Activated CD4-positive, alpha-beta T cell treated with anti-CD3 and anti-CD28 coated beads, Interleukin-2, amount 10 ng/mL, durations not matched to agents 24 days and 14 days (primary cell): Measurements from ENCODE around the gene CRYBG1. TPM values are rescaled to one million over a fixed set of nuclear protein-coding genes. Genes with fewer than 3 reads are reported as not detected.

Experiments
- DNase-seq: peaks from one replicate; pipeline ENCODE4 v3.0.0; 2022
- H3K27ac Mint-ChIP-seq: one replicate; pipeline ENCODE4 v1.8.0; 2022; ENCODE audit warnings: mild to moderate bottlenecking, mixed read lengths
- H3K27me3 Mint-ChIP-seq: one replicate; pipeline ENCODE4 v1.8.0; 2022; ENCODE audit warnings: mixed read lengths
- H3K36me3 Mint-ChIP-seq: one replicate; pipeline ENCODE4 v1.8.0; 2022; ENCODE audit warnings: low read depth, mild to moderate bottlenecking, mixed read lengths
- H3K4me1 Mint-ChIP-seq: one replicate; pipeline ENCODE4 v1.8.0; 2021; ENCODE audit warnings: mixed read lengths
- H3K4me3 Mint-ChIP-seq: one replicate; pipeline ENCODE4 v1.8.0; 2022; ENCODE audit warnings: mild to moderate bottlenecking, moderate library complexity, mixed read lengths
- H3K9me3 Mint-ChIP-seq: one replicate; pipeline ENCODE4 v1.8.0; 2021; ENCODE audit warnings: mixed read lengths
- intact Hi-C: fragments of 100-400 bp; cut with micrococcal nuclease; formaldehyde crosslinking; loops from one replicate; pipeline ENCODE4 v1.15.1; 2023
- total RNA-seq: library from RNA; stranded (reverse); gene quantifications from 2 replicates; pipeline ENCODE4 v1.2.3, GENCODE V29; 2022

CRYBG1 gene
- total RNA-seq, 1 donor from 2014 or later, result 10.0 TPM

DNA sequence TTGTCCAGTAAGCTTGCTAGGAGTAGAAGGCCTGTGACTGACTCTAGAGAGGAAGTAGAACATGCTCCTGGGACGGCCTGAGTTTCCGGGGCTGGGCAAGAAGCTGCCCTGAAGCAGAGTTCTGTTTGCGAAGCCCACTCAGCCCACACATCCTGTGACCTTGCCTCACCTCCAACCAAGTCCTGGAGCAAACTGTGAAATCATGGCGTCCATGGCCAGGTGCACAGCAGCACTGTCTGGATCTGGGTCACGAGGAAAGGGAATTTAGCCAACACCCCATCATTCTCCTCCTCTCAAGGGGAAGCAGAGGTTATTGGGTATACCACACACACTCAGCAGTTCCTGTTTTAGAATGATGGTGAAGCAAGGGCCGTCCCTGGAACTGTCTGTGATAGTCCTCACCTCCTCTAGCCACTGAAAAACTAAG, 87.5 kb downstream of the CRYBG1 start:
- Mint-ChIP-seq H3K4me3 (no peak overlapping the region), H3K9me3 (no peaks in the 10 kb centered on the region), H3K27me3 (peaks cover 10% of the 10 kb centered on the region), H3K27ac (peak overlapping the region; percentile 25), H3K4me1 (peaks cover 11% of the 10 kb centered on the region), H3K36me3 (no peaks in the 10 kb centered on the region)
- intact Hi-C loops, result no loop called here
- peak; percentile 69 for DNase-seq

DNA sequence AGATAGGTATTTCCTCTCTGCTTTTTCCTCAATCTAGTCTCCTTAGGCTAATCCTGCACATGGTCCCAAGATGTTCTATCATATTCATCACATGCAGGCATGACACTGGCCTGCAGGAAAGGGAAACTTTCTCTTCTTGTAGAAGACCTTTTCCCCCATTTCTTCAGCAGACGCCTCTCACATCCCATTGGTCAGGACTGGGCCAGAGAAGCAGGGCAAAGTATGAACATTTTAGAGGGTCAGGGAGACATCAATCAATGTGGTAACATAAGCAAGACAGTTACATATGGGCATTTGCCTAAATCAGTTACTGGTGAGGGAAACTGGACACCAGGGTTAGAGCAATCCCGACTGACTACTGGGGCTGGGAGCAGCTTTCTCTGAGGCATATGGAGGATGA, 90.1 kb downstream of the CRYBG1 start:
- intact Hi-C loops, result no loop called here
- Mint-ChIP-seq H3K9me3 (no peaks in the 10 kb centered on the region), H3K27me3 (peaks cover 3% of the 10 kb centered on the region), H3K4me1 (peaks cover 8% of the 10 kb centered on the region), H3K36me3 (no peaks in the 10 kb centered on the region), H3K4me3 (no peak overlapping the region), H3K27ac (no peak overlapping the region)
- no peak for DNase-seq

DNA sequence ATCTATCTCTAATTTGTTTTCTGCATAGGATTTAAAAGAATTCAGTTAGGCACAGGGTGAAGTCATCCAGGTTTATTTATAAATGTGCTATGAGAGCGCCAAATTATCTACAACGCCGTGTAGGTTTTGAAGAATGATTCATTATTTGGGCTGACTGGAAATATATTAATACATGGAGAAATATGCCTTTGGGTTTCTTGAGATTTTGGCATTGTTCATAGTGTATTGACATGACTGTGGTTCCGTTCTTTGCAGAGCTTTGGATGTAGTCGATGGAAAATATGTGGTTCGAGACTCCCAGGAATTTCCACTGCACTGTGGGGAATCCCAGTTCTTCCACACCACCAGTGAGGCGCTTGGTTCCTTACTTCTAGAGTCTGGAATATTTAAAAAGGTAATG, 90.9 kb downstream of the CRYBG1 start:
- Mint-ChIP-seq H3K36me3 (no peaks in the 10 kb centered on the region), H3K4me3 (no peak overlapping the region), H3K9me3 (no peaks in the 10 kb centered on the region), H3K4me1 (peaks cover 8% of the 10 kb centered on the region), H3K27me3 (peaks cover 5% of the 10 kb centered on the region), H3K27ac (no peak overlapping the region)
- no peak for DNase-seq
- intact Hi-C loops, result no loop called here

DNA sequence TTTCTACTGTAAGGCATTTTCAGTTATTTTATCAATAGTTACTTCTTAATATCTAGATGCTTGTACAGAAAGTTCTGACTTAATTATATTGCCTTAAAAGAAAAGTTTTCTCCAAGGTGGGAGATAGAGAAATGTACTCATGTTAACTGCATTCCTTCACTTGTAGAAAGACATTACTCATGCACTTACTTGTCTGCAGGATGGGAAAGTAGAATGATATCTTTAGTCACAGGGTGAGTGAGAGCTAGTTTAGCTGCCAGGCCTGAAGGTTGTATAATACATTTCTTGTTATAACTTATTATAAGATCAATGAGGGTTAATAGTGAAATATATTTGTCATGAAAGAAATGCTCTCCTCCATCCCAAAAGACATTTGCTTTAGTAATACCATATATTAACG, 92.1 kb downstream of the CRYBG1 start:
- Mint-ChIP-seq H3K36me3 (no peaks in the 10 kb centered on the region), H3K4me3 (no peak overlapping the region), H3K27ac (no peak overlapping the region), H3K4me1 (peaks cover 7% of the 10 kb centered on the region), H3K9me3 (no peaks in the 10 kb centered on the region), H3K27me3 (peaks cover 7% of the 10 kb centered on the region)
- intact Hi-C loops, result no loop called here
- no peak for DNase-seq

DNA sequence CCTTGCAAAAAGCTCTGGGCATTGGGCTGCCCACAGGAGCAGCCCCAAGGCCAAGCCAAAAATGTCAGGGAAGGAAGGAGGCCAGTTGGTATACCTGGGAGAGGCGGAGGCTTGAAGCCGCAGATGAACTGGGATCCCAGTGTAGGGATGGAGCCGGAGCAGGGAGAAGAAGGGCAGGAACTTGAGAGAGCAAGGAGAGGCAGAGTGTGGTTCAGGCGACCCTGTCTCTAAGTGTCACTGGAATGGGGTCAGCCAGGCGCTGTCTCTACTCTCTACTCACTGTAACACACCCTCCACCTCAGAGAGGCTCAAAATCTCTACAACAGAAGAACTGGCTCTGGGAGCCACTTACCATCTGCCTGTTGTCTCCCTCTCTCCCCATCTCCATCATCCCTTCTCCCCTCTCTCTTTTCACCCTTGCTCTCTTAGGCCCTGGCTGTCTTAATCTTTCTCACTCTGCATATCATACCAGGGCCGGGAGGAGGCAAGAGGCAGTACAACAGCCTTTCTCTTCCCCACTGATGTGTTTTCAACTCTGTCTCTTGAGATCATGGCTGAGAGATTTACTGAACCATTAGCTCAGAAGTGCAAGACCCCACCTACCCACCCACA, 93.3 kb downstream of the CRYBG1 start:
- DNase-seq, result no peak
- intact Hi-C loops, result no loop called here
- no peak overlapping the region for H3K27ac Mint-ChIP-seq
- H3K27me3 Mint-ChIP-seq, result peaks cover 11% of the 10 kb centered on the region
- no peaks in the 10 kb centered on the region for H3K4me1 Mint-ChIP-seq
- H3K36me3 Mint-ChIP-seq, result no peaks in the 10 kb centered on the region
- H3K9me3 Mint-ChIP-seq, result no peaks in the 10 kb centered on the region
- no peak overlapping the region for H3K4me3 Mint-ChIP-seq

DNA sequence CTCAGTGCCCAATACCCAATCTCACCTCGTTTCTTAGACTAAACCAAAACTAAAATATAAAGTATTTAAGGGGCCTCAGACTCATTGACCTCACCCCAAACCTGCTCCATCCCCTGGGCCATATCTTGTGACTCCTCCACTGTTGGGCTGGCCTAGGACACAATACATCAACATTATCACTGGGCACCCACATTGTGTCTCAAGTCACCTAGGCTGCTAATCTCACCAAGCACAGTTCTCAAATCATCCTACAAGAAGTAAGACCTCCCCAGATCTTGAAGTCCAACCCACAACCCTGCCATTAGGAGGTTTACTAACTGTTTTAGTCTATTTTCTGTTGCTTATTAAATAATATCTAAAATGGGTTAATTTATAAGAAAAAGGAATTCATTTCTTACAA, 96.2 kb downstream of the CRYBG1 start:
- no peak for DNase-seq
- intact Hi-C loops, result no loop called here
- no peaks in the 10 kb centered on the region for H3K4me1 Mint-ChIP-seq
- no peak overlapping the region for H3K27ac Mint-ChIP-seq
- no peaks in the 10 kb centered on the region for H3K9me3 Mint-ChIP-seq
- H3K4me3 Mint-ChIP-seq, result no peak overlapping the region
- no peaks in the 10 kb centered on the region for H3K36me3 Mint-ChIP-seq
- peaks cover 14% of the 10 kb centered on the region for H3K27me3 Mint-ChIP-seq

DNA sequence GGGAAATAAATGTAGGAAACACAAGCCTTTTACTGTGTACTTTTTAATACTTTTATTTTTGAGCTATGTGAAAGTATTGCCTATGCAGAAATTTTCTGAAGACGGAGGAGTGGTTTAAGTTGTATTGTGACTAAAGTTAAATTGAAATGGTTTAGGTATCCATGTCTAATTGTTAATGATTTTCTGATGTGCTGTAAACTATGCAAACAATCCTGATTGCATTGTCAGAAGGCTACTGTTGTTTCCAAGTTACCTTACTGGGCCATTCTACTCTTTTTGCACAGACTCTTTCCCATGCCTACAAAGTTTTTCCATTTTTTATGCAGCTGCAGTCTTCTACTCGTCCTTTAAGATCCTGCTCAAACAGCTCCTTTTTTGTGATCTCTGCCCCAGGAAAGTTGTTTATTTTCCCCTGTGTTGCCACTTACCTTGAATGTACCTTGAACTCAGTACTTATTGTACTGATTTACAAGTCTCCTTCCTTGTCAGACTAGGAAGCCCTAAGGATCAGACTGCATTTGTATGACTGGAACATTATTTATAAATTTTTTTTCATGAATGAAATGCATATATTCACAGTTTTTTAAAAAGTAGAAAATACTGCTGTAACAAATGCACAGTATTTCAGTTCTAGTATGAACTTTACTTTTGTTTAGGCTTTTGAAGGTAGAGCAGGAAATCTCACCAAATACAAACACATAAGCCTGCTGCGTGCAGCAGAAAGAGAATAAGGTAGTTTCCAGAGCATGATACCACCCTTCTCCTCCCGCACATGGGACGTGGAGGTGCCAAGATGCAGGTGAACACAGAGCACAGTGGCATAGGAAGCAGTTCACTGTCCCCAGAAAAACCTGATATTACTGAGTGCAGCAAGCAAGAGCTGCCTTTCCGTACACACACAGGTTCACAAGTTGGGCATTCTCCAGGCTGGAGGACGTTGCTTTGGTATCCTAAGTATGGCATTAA, 97.8 kb downstream of the CRYBG1 start:
- peak; percentile 42 for DNase-seq
- Mint-ChIP-seq H3K4me3 (no peak overlapping the region), H3K27me3 (peaks cover 15% of the 10 kb centered on the region), H3K9me3 (no peaks in the 10 kb centered on the region), H3K36me3 (no peaks in the 10 kb centered on the region), H3K4me1 (no peaks in the 10 kb centered on the region), H3K27ac (no peak overlapping the region)
- intact Hi-C loops, result no loop called here

DNA sequence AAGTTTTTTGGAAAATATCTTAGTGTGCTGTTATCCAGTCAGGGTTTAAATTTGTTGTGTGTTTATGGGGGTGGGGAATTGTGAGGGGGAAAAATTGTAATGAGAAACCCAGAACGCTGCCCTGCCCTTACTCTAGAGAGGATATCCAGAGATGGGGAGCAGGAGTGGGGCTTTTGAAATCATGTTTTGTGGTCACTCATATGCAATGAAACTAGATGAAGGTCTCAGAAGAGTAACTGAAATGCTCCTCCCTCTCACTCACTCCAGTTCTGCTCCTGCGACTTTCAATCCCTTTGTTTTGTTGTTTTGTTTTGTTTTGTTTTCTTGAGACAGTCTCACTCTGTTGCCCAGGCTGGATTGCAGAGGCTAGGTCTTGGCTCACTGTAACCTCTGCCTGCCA, 100.0 kb downstream of the CRYBG1 start:
- H3K4me1 Mint-ChIP-seq, result no peaks in the 10 kb centered on the region
- no peaks in the 10 kb centered on the region for H3K36me3 Mint-ChIP-seq
- intact Hi-C loops, result no loop called here
- DNase-seq, result no peak
- H3K4me3 Mint-ChIP-seq, result no peak overlapping the region
- no peak overlapping the region for H3K27ac Mint-ChIP-seq
- H3K27me3 Mint-ChIP-seq, result peaks cover 21% of the 10 kb centered on the region
- no peaks in the 10 kb centered on the region for H3K9me3 Mint-ChIP-seq

DNA sequence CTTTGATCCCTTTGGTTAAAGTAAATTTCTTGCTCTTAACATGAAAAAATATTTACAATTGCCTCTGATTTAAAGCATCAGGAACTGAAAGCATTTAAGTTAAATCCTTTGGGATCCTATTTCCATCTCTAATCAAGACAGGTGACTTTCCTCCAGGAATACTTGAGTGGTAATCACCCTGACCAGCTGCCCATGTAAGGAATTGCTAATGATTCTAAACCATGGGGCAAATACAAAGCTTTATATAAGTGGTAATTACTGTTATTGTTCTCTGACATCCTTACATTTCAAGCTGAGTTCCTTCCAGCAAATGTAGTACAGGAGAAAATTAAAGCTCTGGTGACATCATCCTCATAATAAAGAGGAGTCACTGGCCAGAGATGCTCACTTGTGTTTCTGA, 100.6 kb downstream of the CRYBG1 start:
- Mint-ChIP-seq H3K9me3 (no peaks in the 10 kb centered on the region), H3K4me3 (no peak overlapping the region), H3K27me3 (peaks cover 21% of the 10 kb centered on the region), H3K4me1 (no peaks in the 10 kb centered on the region), H3K27ac (no peak overlapping the region), H3K36me3 (no peaks in the 10 kb centered on the region)
- no peak for DNase-seq
- intact Hi-C loops, result no loop called here

DNA sequence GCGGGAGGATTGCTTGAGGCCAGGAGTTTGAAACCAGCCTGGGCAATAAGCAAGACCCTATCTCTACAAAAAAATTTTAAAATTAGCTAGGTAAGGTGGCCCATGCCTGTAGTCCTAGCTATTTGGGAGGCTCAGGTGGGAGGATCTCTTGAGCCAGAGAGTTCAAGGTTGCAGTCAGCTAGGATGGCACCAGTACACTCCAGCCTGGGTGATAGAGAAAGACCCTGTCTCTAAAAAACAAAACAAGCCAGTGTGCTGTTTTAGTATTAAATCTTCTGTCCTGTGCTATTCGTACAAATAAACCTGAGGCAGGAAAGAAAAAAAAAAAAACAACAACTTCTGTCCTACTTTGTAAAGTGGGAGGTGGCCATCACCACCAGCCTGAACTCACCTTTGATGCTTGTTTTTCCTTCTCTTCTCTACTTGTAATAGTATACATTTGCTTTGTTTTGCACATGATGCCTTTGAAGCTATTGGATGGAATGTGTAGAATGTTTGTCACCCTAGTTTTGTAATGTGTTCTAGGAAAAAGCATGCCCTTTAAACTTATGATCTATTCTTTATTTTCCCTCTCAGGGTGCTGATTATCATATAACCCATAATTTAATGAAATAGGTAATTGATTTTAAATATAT, 102.5 kb downstream of the CRYBG1 start:
- no peak overlapping the region for H3K4me3 Mint-ChIP-seq
- H3K4me1 Mint-ChIP-seq, result no peaks in the 10 kb centered on the region
- no peaks in the 10 kb centered on the region for H3K9me3 Mint-ChIP-seq
- intact Hi-C loops, result no loop called here
- no peak overlapping the region for H3K27ac Mint-ChIP-seq
- no peak for DNase-seq
- peaks cover 30% of the 10 kb centered on the region for H3K27me3 Mint-ChIP-seq
- no peaks in the 10 kb centered on the region for H3K36me3 Mint-ChIP-seq

DNA sequence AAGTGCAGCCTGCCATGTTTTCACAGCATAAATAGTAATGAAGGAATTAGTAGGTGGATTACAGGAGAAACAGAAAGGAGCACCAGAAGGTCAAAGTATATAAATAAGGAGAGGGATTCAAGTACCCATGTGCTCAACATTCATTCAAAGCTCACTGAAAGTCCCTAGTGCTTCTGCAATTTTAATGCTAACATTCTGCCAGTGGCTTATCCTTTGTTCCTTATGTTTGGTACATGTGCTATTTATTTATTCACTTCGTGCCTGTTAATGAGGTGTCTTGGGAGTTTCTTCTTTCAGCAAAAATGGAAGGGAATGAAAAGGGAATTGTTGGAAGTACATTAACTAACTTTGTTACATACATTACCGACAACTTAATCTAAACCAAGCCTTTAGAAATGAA, 105.7 kb downstream of the CRYBG1 start:
- no peak for DNase-seq
- Mint-ChIP-seq H3K4me1 (no peaks in the 10 kb centered on the region), H3K9me3 (no peaks in the 10 kb centered on the region), H3K36me3 (no peaks in the 10 kb centered on the region), H3K4me3 (no peak overlapping the region), H3K27ac (no peak overlapping the region), H3K27me3 (peaks cover 33% of the 10 kb centered on the region)
- intact Hi-C loops, result no loop called here

DNA sequence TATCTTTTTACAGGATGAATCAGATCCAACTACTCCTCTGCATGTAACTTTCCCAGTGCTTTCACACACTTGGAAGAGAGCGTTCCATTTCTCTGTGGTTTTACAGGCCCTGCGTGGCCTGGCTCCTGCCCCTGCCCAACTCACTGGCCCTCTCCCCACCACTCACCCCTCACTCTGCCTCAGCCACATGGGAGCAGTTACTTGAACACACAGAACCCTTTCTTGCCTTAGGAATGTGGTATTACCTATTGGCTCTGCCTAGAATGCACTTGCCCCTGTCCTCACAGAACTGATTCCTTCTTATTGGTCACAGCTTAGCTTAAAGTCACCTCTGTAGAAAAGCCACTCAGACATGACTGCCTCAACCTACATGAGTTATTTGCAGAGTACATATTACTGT, 108.4 kb downstream of the CRYBG1 start:
- Mint-ChIP-seq H3K4me1 (no peaks in the 10 kb centered on the region), H3K27me3 (peaks cover 29% of the 10 kb centered on the region), H3K4me3 (no peak overlapping the region), H3K27ac (no peak overlapping the region), H3K9me3 (no peaks in the 10 kb centered on the region), H3K36me3 (no peaks in the 10 kb centered on the region)
- DNase-seq, result no peak
- intact Hi-C loops, result no loop called here

DNA sequence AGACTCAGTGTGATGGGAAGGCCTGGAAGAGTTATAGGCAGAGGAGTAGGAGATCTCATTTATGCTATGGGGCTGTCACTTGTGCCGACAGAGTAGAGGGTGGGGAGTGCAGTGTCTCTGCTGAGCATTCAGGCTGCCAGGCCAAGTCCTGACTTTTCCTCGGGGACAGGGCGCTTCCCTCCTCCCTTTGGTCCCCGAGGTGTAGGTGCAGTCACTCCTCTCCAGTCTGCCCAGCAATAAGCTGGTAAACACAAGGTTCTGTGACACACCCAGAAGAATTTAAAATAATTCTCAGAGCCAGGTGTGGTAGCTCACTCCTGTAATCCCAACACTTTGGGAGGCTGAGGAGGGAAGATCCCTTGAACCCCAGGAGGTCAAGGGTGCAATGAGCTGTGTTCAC, 109.4 kb downstream of the CRYBG1 start:
- Mint-ChIP-seq H3K4me3 (no peak overlapping the region), H3K4me1 (no peaks in the 10 kb centered on the region), H3K9me3 (no peaks in the 10 kb centered on the region), H3K27ac (no peak overlapping the region), H3K27me3 (peaks cover 28% of the 10 kb centered on the region), H3K36me3 (no peaks in the 10 kb centered on the region)
- intact Hi-C loops, result loop anchor here (5.0 kb wide), 1 partner anchor 42 kb away; no protein-coding TSS in a partner anchor
- DNase-seq, result no peak

DNA sequence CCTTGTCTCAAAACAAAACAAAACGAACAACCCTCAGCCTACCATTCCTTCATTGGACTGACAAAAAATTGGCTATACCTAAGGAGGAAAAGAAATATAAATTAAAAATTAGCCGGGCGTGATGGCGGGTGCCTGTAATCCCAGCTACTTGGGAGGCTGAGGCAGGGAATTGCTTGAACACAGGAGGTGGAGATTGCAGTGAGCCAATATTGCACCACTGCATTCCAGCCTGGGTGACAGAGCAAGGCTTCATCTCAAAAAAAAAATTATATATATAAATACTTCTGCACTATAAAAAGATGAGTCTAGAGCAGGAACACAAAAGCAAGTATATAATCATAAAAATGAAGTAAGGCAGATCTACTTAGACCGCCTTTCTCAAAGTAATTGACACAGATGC, 109.8 kb downstream of the CRYBG1 start:
- no peak for DNase-seq
- intact Hi-C loops, result loop anchor here (5.0 kb wide), 1 partner anchor 42 kb away; no protein-coding TSS in a partner anchor
- Mint-ChIP-seq H3K36me3 (no peaks in the 10 kb centered on the region), H3K27me3 (peaks cover 25% of the 10 kb centered on the region), H3K4me1 (no peaks in the 10 kb centered on the region), H3K9me3 (no peaks in the 10 kb centered on the region), H3K27ac (no peak overlapping the region), H3K4me3 (no peak overlapping the region)
